ENCODE results near the gene KATNAL2.

KATNAL2 gene

GRCh38 chr18:46891742-46892214 is 25.6 kb upstream of the KATNAL2 start:
- no peak overlapping the region for H3K4me3 ChIP-seq
- no peak overlapping the region for H3K27ac ChIP-seq
- no peak for TF ChIP-seq CTCF (IDR thresholded peaks at IDR 0.05)
- no peak for DNase-seq (ENCODE audit: low spot score)

DNA sequence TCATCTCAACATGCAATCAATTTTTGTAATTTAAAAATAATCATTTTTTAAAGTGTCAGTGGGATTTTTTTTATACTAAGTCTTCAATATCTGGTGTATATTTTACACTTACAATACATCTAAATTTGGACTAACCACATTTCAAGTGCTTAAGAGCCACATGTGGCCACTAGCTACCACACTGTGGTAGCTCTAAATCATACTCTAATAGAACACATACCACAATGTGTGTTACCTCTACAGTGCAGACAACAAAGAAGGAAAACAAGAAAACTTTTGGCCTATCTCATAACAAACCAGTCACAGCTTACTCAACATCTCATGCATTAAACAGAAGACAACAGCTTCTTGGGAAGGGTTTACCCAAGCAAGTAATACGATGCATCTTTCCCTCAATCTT is 24.6 kb upstream of the KATNAL2 start:
- no peak for TF ChIP-seq CTCF (IDR thresholded peaks at IDR 0.05)
- Histone ChIP-seq H3K27ac (no peak overlapping the region), H3K4me3 (no peak overlapping the region)
- no peak for DNase-seq (ENCODE audit: low spot score)

DNA sequence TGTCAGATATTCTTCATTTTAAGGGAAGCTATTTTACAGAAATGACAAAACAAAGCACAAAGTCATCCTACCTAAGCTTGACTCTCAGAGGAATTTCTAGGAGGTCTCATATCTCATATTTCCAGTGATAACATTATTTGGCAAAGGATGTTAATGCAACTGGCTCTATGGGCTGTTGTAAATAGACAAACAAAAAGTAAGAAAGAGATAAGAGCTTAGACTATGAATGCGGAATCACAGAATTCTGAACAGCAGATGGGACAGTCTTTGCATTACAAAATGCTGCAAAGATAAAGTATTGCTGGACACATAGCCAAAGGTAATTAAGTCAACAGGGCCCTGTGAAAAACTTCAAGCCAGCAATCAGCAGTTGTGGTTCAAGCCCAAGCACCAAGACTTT is 24.0 kb upstream of the KATNAL2 start:
- no peak for DNase-seq (ENCODE audit: low spot score)
- Histone ChIP-seq H3K27ac (no peak overlapping the region), H3K4me3 (no peak overlapping the region)
- no peak for TF ChIP-seq CTCF (IDR thresholded peaks at IDR 0.05)

DNA sequence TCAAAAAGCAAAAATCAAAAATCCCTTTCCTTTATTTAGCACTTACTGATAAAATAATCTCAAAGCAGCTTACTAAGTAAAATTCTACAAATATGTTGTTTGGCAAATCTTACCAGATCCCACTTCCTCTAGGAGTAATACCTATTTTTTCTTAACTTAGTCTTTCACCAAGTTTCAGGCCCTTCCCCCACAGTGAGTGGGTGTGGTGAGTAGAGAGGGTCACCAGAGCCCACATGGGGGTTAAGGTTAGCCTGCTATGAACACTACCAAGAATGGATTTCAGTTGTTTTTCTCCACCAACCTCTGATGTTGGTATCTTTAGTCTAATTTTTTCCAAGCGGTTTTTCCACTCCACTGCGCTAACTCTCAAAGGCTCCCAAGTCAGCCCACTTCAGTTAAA is 23.3 kb upstream of the KATNAL2 start:
- Histone ChIP-seq H3K4me3 (no peak overlapping the region), H3K27ac (no peak overlapping the region)
- no peak for TF ChIP-seq CTCF (IDR thresholded peaks at IDR 0.05)
- no peak for DNase-seq (ENCODE audit: low spot score)

DNA sequence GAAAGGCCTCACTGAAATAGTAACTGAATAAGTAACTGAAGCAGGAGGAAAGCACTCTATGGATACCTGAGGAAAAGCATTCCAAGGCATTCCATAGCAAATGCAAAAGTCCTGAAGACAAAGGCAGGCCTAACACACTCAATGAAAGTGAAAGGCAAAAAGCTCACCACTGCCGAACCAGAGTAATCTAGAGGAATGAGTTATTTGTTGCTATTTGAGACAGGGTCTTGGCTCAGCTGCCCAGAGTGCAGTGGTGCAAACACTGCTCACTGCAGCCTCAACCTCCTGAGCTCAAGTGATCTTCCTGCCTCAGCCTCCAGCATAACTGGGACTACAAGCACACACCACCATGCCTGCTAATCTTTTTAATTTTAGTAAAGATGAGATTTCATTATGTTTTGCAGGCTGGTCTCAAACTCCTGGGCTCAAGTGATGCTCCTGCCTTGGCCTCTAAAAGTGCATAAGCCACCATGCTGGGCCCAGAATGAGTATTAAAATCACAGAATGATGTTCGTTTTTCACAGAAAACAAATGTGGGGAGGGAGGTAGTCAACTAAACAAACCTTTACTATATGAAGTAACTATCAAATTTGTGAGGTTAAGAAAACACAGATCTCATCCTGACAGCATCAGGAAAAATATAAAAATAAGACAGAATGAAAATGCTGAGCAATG is 18.0 kb upstream of the KATNAL2 start:
- TF ChIP-seq CTCF (IDR thresholded peaks at IDR 0.05): no peak
- H3K27ac ChIP-seq: no peak overlapping the region
- no peak for DNase-seq (ENCODE audit: low spot score)
- H3K4me3 ChIP-seq: no peak overlapping the region

DNA sequence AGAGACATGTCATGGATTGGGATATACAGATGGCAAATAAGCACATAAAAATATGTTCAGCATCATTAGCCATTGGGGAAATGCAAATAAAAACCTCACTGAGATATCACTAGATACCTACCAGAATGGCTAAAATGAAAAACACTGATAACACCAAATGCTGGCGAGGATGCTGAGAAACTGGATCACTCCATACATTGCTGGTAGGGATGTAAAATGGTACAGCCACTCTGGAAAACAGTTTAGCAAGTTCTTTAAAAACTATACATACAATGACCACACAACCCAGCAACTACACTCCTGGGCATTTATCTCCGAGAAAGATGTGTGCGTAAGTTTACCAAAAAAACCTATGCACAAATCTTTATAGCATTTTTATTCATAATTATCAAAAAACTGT is 14.0 kb upstream of the KATNAL2 start:
- no peak overlapping the region for H3K4me3 ChIP-seq
- no peak overlapping the region for H3K27ac ChIP-seq
- no peak for TF ChIP-seq CTCF (IDR thresholded peaks at IDR 0.05)
- no peak for DNase-seq (ENCODE audit: low spot score)

GRCh38 chr18:46909497-46909896 is 7.9 kb upstream of the KATNAL2 start:
- no peak for TF ChIP-seq CTCF (IDR thresholded peaks at IDR 0.05)
- H3K27ac ChIP-seq: no peak overlapping the region
- DNase-seq (ENCODE audit: low spot score): no peak
- H3K4me3 ChIP-seq: no peak overlapping the region

Data from coronary artery (tissue), 2 donors.